ENCODE data around the gene COL8A1.
A peak's percentile ranks its signal among the peaks of the same experiment; 100 is the strongest.

The COL8A1 gene

GRCh38 chr3:99803297-99803696, 164.9 kb downstream of the COL8A1 start:
- no peak for DNase-seq (ENCODE audit: low read depth in 1 of 2, low spot score in 1 of 2)
- H3K27ac ChIP-seq (replicated peaks), result no peak overlapping the region
- no peak overlapping the region for H3K4me3 ChIP-seq (replicated peaks; ENCODE audit: insufficient read depth, low read length)
- H3K27me3 ChIP-seq (ENCODE audit: insufficient read depth, poor library complexity, severe bottlenecking), result no peaks in the 10 kb centered on the region
- no peak for TF ChIP-seq CTCF (IDR thresholded peaks at IDR 0.05; ENCODE audit: insufficient read depth, low read length)
- no peak for TF ChIP-seq GABPA (IDR thresholded peaks at IDR 0.05; ENCODE audit: low read depth)
- no peak for TF ChIP-seq SPI1 (IDR thresholded peaks at IDR 0.05; ENCODE audit: borderline replicate concordance, low read depth)
- TF ChIP-seq POLR2AphosphoS5 (IDR thresholded peaks at IDR 0.05; ENCODE audit: low read depth), result no peak
- no peak for TF ChIP-seq REST (IDR thresholded peaks at IDR 0.05; ENCODE audit: insufficient replicate concordance, low read depth)

GRCh38 chr3:99805160-99805559, 166.8 kb downstream of the COL8A1 start:
- TF ChIP-seq CTCF (IDR thresholded peaks at IDR 0.05; ENCODE audit: insufficient read depth, low read length), result no peak
- no peak for TF ChIP-seq SPI1 (IDR thresholded peaks at IDR 0.05; ENCODE audit: borderline replicate concordance, low read depth)
- no peak for TF ChIP-seq GABPA (IDR thresholded peaks at IDR 0.05; ENCODE audit: low read depth)
- no peak for TF ChIP-seq POLR2AphosphoS5 (IDR thresholded peaks at IDR 0.05; ENCODE audit: low read depth)
- no peak for DNase-seq (ENCODE audit: low read depth in 1 of 2, low spot score in 1 of 2)
- Histone ChIP-seq H3K4me3 (replicated peaks; ENCODE audit: insufficient read depth, low read length) (no peak overlapping the region), H3K27ac (replicated peaks) (no peak overlapping the region), H3K27me3 (ENCODE audit: insufficient read depth, poor library complexity, severe bottlenecking) (no peaks in the 10 kb centered on the region)

GRCh38 chr3:99808163-99808794, 169.9 kb downstream of the COL8A1 start:
- DNase-seq (ENCODE audit: low read depth in 1 of 2, low spot score in 1 of 2), result peak; percentile 42 to 60
- Histone ChIP-seq H3K27me3 (ENCODE audit: insufficient read depth, poor library complexity, severe bottlenecking) (no peaks in the 10 kb centered on the region), H3K4me3 (replicated peaks; ENCODE audit: insufficient read depth, low read length) (no peak overlapping the region), H3K27ac (replicated peaks) (no peak overlapping the region)
- TF ChIP-seq REST (IDR thresholded peaks at IDR 0.05; ENCODE audit: insufficient replicate concordance, low read depth) (no peak), GABPA (IDR thresholded peaks at IDR 0.05; ENCODE audit: low read depth) (no peak), SPI1 (IDR thresholded peaks at IDR 0.05; ENCODE audit: borderline replicate concordance, low read depth) (no peak), CTCF (IDR thresholded peaks at IDR 0.05; ENCODE audit: insufficient read depth, low read length) (peak; percentile 90), POLR2AphosphoS5 (IDR thresholded peaks at IDR 0.05; ENCODE audit: low read depth) (no peak)

- Histone ChIP-seq H3K4me3 (replicated peaks; ENCODE audit: insufficient read depth, low read length) (no peak overlapping the region), H3K27me3 (ENCODE audit: insufficient read depth, poor library complexity, severe bottlenecking) (no peaks in the 10 kb centered on the region), H3K27ac (replicated peaks) (no peak overlapping the region)
- no peak for DNase-seq (ENCODE audit: low read depth in 1 of 2, low spot score in 1 of 2)
- TF ChIP-seq CTCF (IDR thresholded peaks at IDR 0.05; ENCODE audit: insufficient read depth, low read length), result no peak
- no peak for TF ChIP-seq SPI1 (IDR thresholded peaks at IDR 0.05; ENCODE audit: borderline replicate concordance, low read depth)
- no peak for TF ChIP-seq GABPA (IDR thresholded peaks at IDR 0.05; ENCODE audit: low read depth)
- no peak for TF ChIP-seq POLR2AphosphoS5 (IDR thresholded peaks at IDR 0.05; ENCODE audit: low read depth)
- no peak for TF ChIP-seq REST (IDR thresholded peaks at IDR 0.05; ENCODE audit: insufficient replicate concordance, low read depth)
Measured at GRCh38 chr3:99809565-99809964, 171.2 kb downstream of the COL8A1 start.
